SKM-1 treated with dmso at 0.1 percent for 144 hours (cell line): ENCODE data around the gene PPP1R13B.

Source experiments
- DNase-seq: peaks from one replicate; lab custom pipeline; 2025; ENCODE audit not compliant: unreplicated experiment; lab: John Stamatoyannopoulos, UW

The PPP1R13B gene

DNA sequence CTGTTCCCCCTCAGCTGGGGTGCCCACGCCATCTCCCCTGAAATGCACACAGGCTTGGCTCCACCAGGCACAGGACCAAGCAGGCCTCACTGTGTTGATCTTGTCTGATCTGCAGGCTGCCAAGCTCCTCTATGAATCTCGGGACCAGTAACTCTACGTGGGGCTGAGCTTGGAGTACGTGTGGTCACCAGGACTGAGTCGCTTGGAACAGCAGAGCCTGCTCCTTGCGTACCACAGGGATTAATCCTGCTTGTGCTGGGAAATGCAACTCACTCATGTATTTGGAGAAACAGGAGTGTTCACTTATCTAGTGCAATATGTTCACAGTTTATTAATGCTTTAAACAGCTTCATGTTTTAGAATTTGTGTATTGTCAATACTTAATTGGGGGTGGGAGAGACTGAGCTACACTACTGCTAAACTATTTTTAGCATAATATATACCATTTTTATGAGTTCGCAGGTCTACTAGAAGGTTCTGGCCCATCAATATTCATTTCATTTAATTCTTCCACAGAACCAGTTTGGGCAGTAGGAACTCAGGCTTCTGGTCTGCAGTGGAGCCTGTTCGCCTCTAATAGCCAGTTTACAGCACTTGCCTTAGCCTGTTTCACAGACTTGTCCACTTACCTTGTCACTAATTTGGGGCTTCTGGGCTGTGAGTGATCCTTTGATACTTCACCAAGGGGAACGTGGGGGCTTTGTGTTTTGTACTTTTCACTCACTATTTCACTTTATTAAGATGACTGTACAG lies 114.3 kb downstream of the PPP1R13B start:
- DNase-seq: no peak

- no peak for DNase-seq
Measured at GRCh38 chr14:103731916-103732867, 115.2 kb downstream of the PPP1R13B start.

DNA sequence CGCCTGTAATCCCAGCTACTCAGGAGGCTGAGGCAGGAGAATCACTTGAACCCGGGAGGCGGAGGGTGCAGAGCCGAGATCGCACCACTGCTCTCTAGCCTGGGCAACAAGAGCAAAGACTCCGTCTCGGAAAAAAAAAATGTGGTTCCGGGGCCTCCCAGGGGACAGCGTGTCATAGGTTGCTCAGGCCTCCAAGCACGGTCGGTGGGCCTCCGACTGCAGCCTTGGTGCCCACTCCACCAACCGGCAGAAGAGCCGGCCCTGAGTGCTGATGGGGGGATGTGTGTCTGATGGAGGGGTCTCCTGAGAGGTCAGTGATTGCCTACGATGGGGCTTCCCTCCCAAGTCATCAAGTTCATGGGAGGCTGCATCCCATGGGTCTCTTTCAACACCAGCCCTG lies 115.9 kb downstream of the PPP1R13B start:
- DNase-seq: no peak

DNA sequence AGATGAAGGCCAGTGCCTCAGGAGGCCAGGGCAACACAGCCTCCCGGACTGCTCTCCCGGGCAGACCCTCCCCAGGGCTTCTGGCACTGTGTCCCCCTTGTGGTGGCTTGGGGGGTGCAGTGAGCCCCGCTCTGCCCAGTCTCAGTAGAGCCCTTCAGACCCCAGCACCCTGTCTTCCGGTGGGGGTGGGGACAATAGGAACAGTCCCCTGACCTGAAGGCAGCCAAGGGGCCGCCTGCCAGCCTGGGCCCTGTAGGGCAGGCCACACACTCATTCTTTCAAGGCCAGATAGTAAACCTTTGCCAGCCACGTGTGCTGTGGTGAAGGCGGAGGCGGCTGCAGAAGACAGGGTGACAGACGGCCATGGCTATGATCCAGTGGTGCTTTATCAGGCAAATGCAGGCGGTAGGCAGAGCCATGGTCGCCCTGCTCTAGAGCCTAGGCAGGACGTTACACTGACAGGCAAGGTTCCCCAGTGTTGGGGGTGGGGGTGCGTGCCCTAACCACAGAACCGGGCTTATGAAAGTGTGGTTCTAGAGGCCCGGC lies 116.8 kb downstream of the PPP1R13B start:
- no peak for DNase-seq

DNA sequence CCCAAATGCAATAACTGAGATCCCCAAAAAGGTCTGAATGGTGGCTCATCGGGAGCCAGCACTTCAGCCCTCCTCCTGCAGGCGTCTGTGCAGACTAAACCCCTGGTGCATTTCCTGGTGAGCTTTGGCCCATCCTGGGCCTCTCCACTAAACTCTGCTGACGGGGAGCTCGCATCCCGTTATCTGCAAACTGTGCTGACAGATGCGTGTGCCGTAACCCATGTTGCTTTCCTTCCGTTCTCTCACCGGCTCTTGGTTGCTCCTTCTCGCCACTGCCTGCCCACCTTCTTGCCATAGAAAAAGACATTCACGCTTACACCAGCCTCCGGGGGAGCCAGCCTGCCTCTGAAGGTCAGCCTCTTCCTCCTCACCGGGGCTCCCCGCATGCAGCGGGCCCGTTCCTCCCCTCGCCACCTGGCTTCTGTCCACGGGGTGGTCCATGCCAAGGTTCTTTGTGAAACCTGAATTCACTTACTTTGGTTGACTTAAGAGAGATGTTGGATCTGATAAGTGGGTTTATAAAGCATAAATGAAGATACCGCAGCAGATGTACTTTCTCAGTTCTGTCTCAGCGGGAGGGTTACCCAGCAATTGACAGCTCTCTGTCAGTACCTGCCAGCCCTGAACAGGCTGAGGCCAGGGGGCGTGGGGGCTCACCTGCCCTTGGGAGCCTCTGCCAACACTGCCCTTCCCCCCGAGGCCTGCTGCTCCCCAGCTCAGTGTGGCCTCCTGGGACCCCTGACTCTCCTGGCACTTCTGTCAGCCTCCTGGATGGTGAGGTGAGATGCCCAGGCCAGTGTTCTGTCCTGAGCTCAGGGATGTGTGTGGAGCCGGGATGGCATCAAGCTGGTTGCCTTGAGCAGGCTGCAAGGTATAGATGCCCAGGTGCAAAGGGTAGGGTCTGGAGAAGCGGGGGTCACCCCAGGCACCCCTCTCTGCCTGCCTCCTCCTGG lies 117.6 kb downstream of the PPP1R13B start:
- DNase-seq: no peak

- DNase-seq: no peak
Measured at GRCh38 chr14:103728721-103729120, 118.7 kb downstream of the PPP1R13B start.

GRCh38 chr14:103728141-103728540 lies 119.2 kb downstream of the PPP1R13B start:
- DNase-seq: no peak

GRCh38 chr14:103727313-103727980 lies 119.9 kb downstream of the PPP1R13B start:
- DNase-seq: no peak

DNA sequence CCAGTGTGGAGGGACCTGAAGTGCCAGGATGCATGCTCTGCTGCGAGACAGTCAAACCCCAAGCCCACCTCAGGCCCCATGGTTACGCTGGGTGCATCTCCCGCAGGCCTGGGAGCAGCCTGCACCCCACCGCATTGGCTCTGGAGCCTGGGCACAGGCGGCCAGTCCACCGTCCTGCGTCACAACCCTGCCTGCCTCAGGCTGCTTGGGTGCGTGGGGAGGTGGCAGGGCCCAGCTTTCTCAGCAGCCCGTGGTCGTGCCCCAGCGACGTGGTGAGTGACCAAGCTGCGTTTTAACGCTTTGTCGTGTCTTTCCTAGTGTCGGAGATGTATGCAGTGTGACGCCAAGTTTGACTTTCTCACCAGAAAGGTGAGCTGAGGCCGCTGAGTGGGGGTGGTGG lies 120.9 kb downstream of the PPP1R13B start:
- no peak for DNase-seq

DNA sequence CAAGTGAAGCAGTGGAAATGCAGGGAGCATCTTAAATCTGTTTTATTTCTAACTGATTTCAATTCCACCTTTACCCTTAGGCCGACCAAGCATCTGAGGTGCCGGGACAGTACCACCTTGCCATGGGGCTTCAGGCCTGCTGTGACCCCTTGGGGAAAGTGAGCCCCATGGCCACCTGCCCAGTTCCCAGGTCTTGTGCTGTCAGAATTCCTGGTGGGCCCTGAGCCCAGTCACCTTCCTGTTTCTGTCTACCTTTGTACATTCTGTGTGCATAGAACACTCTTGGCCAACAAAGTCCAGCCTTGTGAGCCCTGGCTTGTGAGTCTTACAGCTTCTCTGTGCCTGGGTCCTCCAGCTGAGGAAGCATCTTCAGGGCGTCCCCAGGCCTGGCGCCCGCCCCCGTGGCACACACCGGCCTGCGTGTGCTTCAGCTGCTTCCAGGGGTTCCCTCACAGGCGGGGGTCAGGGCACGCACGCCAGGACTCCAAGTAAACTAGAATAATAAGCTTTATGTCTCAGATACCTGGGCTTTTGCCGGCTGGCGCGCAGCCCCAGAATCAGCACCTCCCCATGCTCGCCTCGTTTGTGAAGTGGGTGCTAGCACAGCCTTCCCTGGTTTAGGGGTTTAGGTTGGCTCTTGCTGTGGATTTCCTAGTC lies 121.5 kb downstream of the PPP1R13B start:
- no peak for DNase-seq

DNA sequence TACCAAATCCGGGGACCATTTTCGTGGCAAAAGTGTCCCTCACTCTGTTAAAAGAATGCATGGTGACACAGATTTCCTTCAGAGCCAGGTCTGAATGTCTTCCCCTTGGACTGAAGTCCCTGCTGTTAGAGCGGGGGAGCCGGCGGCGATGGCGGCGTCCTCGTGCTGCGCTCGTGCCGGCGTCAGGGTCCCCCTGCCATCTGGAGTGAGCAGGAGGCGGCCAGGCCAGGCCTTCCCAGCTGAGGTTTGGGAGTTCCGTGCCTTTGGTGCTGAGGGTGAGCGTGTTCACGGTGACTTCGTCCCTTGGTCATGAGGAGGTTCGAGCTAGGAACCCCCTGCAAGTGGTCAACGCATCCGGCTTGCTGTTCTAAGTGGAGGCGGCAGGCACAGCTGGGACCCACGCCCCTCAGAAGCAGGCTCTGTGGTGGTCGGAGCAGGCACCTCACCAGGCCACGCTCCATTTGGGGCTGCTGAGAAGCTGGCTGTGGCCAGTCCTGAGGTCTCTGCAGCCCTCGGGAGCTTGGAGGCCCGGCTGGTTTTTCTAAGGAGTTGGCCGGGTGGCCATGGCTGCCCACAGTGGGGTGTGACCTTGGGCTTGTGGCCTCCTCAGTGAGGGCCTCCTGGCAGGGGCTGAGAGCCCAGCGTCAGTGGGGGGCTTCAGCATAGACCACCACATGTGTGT lies 122.2 kb downstream of the PPP1R13B start:
- no peak for DNase-seq

DNA sequence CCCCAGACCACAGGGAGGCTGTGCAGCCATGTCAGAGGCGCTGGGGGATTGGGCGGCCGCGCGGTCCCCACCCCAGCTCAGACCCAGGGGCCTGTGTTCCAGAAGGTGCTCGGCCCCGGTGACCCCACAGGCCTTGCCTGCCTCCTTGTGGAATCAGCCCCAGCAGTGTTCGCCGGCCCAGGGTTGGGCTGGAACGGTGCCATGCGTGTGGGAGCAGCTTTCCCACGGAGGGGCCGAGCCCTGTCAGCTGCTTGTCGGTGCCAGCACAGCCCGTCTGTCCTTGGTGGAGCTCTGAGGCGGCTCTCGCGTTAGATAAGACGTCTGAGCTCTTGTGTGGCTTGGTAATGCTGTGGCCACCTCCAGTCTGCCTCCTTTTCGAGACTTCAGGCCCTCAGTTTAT lies 123.3 kb downstream of the PPP1R13B start:
- DNase-seq: no peak

- no peak for DNase-seq
Measured at GRCh38 chr14:103723748-103724081, 123.7 kb downstream of the PPP1R13B start.

DNA sequence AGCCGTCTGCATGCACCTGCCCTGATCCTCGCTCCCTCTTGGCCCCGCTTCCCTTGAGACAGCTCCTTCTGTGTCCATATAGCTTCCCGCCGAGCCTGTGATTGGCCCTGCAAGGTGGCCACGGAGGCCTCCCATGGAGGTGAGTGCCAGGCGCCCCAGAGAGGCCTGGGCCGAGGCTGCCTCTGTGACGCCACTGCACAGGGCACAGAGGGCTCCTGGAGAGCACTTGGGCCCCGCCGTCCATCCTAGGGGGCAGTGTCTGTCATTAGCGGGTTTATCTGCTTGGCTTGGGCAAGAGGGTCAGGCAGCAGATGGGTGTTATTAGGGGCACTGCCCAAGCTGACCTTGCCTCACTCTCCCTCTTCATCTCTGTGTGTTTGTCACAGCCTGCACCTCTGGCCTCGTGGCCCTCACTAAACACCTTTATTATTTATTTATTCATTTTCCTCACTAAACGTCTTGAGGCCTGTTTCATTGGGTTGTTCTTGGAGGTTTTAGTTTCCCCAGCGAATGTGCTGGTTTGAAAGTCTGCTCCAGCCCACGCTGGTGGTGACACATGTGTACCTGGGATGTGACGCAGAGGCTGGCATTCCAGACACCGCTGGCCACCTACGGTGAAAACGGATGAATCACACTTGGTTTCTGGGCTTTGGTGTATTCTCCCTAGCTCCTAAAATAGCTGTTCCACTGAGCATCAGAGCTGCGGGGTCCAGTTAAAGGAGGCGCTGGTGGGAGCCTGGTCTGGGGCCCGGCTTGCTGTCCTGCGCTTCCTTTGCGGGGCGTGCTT lies 125.8 kb downstream of the PPP1R13B start:
- no peak for DNase-seq

DNA sequence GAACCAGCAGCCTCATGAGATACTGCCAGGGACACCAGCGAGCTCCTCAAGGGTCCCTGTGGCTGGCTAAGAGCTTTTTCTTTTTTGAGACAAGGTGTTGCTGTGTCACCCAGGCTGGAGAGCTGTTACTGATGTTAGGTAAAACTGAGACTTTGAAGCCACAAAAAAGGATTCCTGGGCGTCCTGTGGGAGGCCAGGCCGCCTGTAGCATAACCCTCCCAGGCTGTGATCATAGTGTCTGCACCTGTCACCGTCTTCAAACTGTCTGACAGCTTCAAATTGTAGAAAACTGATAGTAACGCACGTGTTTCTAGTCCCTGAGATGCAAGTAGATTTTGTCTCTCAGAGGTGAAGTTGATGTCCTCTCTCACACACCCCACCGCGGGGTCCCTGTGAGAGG lies 127.6 kb downstream of the PPP1R13B start:
- no peak for DNase-seq

- DNase-seq: no peak
Measured at GRCh38 chr14:103718572-103718971, 128.8 kb downstream of the PPP1R13B start.

DNA sequence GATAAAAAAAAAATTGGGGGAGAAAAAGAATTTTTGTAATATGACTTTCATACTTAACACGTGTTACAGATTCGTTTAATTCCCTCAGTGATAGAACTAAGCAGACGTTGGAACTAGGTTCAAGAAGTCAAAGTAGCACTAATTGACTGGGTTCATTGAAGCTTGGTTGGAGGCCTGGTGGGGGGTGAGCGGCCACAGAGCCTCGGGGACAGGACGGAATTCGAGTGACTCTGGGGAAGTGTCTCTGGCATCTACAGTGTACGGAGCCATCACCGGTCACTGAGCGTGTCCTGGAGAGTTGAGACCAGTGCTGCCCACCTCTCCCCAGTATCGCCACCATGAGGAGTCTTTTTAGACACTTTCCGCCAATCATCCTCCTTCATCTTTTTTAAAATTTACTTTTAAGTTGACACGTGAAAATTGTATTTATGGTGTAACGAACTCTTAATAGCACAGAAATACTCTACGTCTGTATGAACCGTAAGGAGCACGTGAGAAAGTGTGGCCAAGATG lies 130.4 kb downstream of the PPP1R13B start:
- no peak for DNase-seq

- no peak for DNase-seq
Measured at GRCh38 chr14:103716091-103716801, 131.1 kb downstream of the PPP1R13B start.
